ENCODE data around the gene ZNF561.
"Not testable (repeated sequence)": the region's sequence is repeated elsewhere in the genome, so short reads cannot be mapped to it uniquely, and the experiment has no call there.

The ZNF561 gene

GRCh38 chr19:9621156-9622037 lies at the start of gene ZNF561:
Gene ZNF561 (minus strand): TSS chr19:9621232. CDS start chr19:9619456, 1,776 bp downstream.
- Histone ChIP-seq H3K27ac (peak within 1 kb of the TSS; percentile 96), H3K4me3 (peak within 1 kb of the TSS; percentile 86), H3K4me2 (peak within 1 kb of the TSS; percentile 71), H3K9me3 (no peaks in the 10 kb centered on the region), H3K9ac (peak within 1 kb of the TSS; percentile 93), H3K4me1 (peaks cover 24% of the 10 kb centered on the region), H3K27me3 (no peaks in the 10 kb centered on the region), H4K20me1 (no peaks in the 10 kb centered on the region), H3K36me3 (peaks cover 31% of the 10 kb centered on the region)
- TF ChIP-seq Cebpa-rat (IDR thresholded peaks at IDR 0.05), result no peak

GRCh38 chr19:9668544-9668943 lies 47.5 kb upstream of the ZNF561 start:
- Histone ChIP-seq H3K4me1 (no peaks in the 10 kb centered on the region), H3K36me3 (peaks cover 97% of the 10 kb centered on the region), H3K4me3 (0 out of 2 replicates have a peak overlapping the region, but pooled peaks have one; percentile 6), H3K27ac (no peak overlapping the region), H3K27me3 (no peaks in the 10 kb centered on the region), H3K9ac (no peak overlapping the region), H3K4me2 (no peak overlapping the region), H3K9me3 (peaks cover 90% of the 10 kb centered on the region), H4K20me1 (peaks cover 48% of the 10 kb centered on the region)
- TF ChIP-seq Cebpa-rat (IDR thresholded peaks at IDR 0.05), result no peak

GRCh38 chr19:9667898-9668297 lies 46.9 kb upstream of the ZNF561 start:
- no peak overlapping the region for H3K27ac ChIP-seq

GRCh38 chr19:9658769-9659168 lies 37.7 kb upstream of the ZNF561 start:
- no peak for TF ChIP-seq Cebpa-rat (IDR thresholded peaks at IDR 0.05)
- no peak overlapping the region for H3K27ac ChIP-seq
- no peak overlapping the region for H3K4me3 ChIP-seq
- no peak overlapping the region for H3K9ac ChIP-seq
- peaks cover 63% of the 10 kb centered on the region for H4K20me1 ChIP-seq
- no peak overlapping the region for H3K4me2 ChIP-seq
- peaks cover 59% of the 10 kb centered on the region for H3K9me3 ChIP-seq
- H3K36me3 ChIP-seq, result peaks cover 99% of the 10 kb centered on the region
- H3K4me1 ChIP-seq, result no peaks in the 10 kb centered on the region
- H3K27me3 ChIP-seq, result no peaks in the 10 kb centered on the region

More at GRCh38 chr19:9667898-9668297, 46.9 kb upstream of the ZNF561 start:
- Histone ChIP-seq H3K36me3 (peaks cover 97% of the 10 kb centered on the region), H3K9ac (no peak overlapping the region), H4K20me1 (peaks cover 55% of the 10 kb centered on the region), H3K4me1 (no peaks in the 10 kb centered on the region), H3K9me3 (peaks cover 84% of the 10 kb centered on the region), H3K4me3 (0 out of 2 replicates have a peak overlapping the region, but pooled peaks have one; percentile 11), H3K4me2 (no peak overlapping the region), H3K27me3 (no peaks in the 10 kb centered on the region)
- TF ChIP-seq Cebpa-rat (IDR thresholded peaks at IDR 0.05), result no peak

GRCh38 chr19:9653066-9653555 lies 32.1 kb upstream of the ZNF561 start:
- H3K4me1 ChIP-seq, H3K27me3 ChIP-seq, H3K4me2 ChIP-seq, H3K9ac ChIP-seq, H3K27ac ChIP-seq: not testable (repeated sequence)
- Histone ChIP-seq H3K4me3 (peak overlapping the region; percentile 41; the same call in 1 of the 2 replicates), H3K36me3 (peaks cover 99% of the 10 kb centered on the region), H3K9me3 (peaks cover 78% of the 10 kb centered on the region), H4K20me1 (peaks cover 21% of the 10 kb centered on the region)

- Histone ChIP-seq H3K36me3 (peaks cover 98% of the 10 kb centered on the region), H3K9me3 (peaks cover 62% of the 10 kb centered on the region), H4K20me1 (peaks cover 29% of the 10 kb centered on the region)
- not testable (repeated sequence) for H3K27me3 ChIP-seq, H3K4me2 ChIP-seq, H3K4me1 ChIP-seq, H3K27ac ChIP-seq, H3K4me3 ChIP-seq, H3K9ac ChIP-seq
These were observed 30.4 kb upstream of the ZNF561 start for GRCh38 chr19:9651464-9651863.

GRCh38 chr19:9650345-9650744 lies 29.3 kb upstream of the ZNF561 start:
- no peak overlapping the region for H3K4me3 ChIP-seq
- peaks cover 93% of the 10 kb centered on the region for H3K36me3 ChIP-seq
- H3K4me1 ChIP-seq, result no peaks in the 10 kb centered on the region
- peaks cover 32% of the 10 kb centered on the region for H4K20me1 ChIP-seq
- H3K4me2 ChIP-seq, result no peak overlapping the region
- peaks cover 51% of the 10 kb centered on the region for H3K9me3 ChIP-seq
- no peak for TF ChIP-seq Cebpa-rat (IDR thresholded peaks at IDR 0.05)
- no peak overlapping the region for H3K27ac ChIP-seq
- no peaks in the 10 kb centered on the region for H3K27me3 ChIP-seq
- H3K9ac ChIP-seq, result no peak overlapping the region

- Histone ChIP-seq H3K9me3 (peaks cover 29% of the 10 kb centered on the region), H3K36me3 (peaks cover 92% of the 10 kb centered on the region), H4K20me1 (peaks cover 38% of the 10 kb centered on the region), H3K27ac (no peak overlapping the region), H3K27me3 (no peaks in the 10 kb centered on the region), H3K4me1 (no peaks in the 10 kb centered on the region), H3K4me3 (no peak overlapping the region), H3K4me2 (no peak overlapping the region), H3K9ac (no peak overlapping the region)
- TF ChIP-seq Cebpa-rat (IDR thresholded peaks at IDR 0.05), result no peak
These were observed 24.4 kb upstream of the ZNF561 start for GRCh38 chr19:9645472-9645871.

- no peak for TF ChIP-seq Cebpa-rat (IDR thresholded peaks at IDR 0.05)
- Histone ChIP-seq H3K36me3 (peaks cover 92% of the 10 kb centered on the region), H3K4me1 (no peaks in the 10 kb centered on the region), H3K9me3 (peaks cover 27% of the 10 kb centered on the region), H3K4me2 (no peak overlapping the region), H3K9ac (no peak overlapping the region), H4K20me1 (peaks cover 30% of the 10 kb centered on the region), H3K27me3 (no peaks in the 10 kb centered on the region), H3K27ac (no peak overlapping the region), H3K4me3 (no peak overlapping the region)
These were observed 23.4 kb upstream of the ZNF561 start for GRCh38 chr19:9644472-9644871.

GRCh38 chr19:9641810-9642209 lies 20.8 kb upstream of the ZNF561 start:
- H3K4me3 ChIP-seq, result no peak overlapping the region
- no peak overlapping the region for H3K9ac ChIP-seq
- H3K36me3 ChIP-seq, result peaks cover 91% of the 10 kb centered on the region
- TF ChIP-seq Cebpa-rat (IDR thresholded peaks at IDR 0.05), result no peak
- no peak overlapping the region for H3K27ac ChIP-seq
- H3K4me1 ChIP-seq, result no peaks in the 10 kb centered on the region
- 0 out of 2 replicates have a peak, but pooled peaks cover 11% of the 10 kb centered on the region for H4K20me1 ChIP-seq
- no peaks in the 10 kb centered on the region for H3K27me3 ChIP-seq
- H3K4me2 ChIP-seq, result no peak overlapping the region
- peaks cover 28% of the 10 kb centered on the region for H3K9me3 ChIP-seq
